H1 (cell line): ENCODE results near the gene TMPRSS3. TPM values are rescaled to one million over a fixed set of nuclear protein-coding genes. Genes with fewer than 3 reads are reported as not detected.

ENCODE experiments used
- CTCF ChIA-PET: fragments of 300-600 bp; sonication (Branson Sonifier 250); formaldehyde crosslinking; loops from one replicate; lab custom pipeline; 2021; ENCODE audit not compliant: partially characterized antibody; lab: Charles Lee
- POLR2A ChIA-PET: fragments of 300-600 bp; sonication (Branson Sonifier 250); formaldehyde crosslinking; loops from one replicate; lab custom pipeline; 2021; ENCODE audit warnings: inconsistent platforms; ENCODE audit not compliant: partially characterized antibody; lab: Charles Lee
- DNase-seq, 2 experiments: peaks; one replicate each; pipeline versions ENCODE4 v3.0.0 to v3.0.0-alpha.2; 2010 to 2022; ENCODE audit warnings: low spot score in 2 of 2, low read depth in 1 of 2, mixed read lengths in 1 of 2
- FAIRE-seq: peaks from 2 replicates; lab custom pipeline; 2011; peaks lifted over from hg19 to GRCh38; lab: Jason Lieb, UNC
- H2AFZ ChIP-seq: 2 replicates; pipeline ENCODE4 v1.8.1; 2012; ENCODE audit warnings: low read length, inconsistent platforms
- H2AK5ac ChIP-seq: 2 replicates; pipeline ENCODE4 v1.6.1; 2013; ENCODE audit warnings: low read depth, low read length
- H2BK120ac ChIP-seq: replicated peaks from 2 replicates; pipeline ENCODE3; 2013; ENCODE audit warnings: low read depth, low read length, inconsistent platforms
- H2BK12ac ChIP-seq: 2 replicates; pipeline ENCODE4 v1.6.1; 2013; ENCODE audit warnings: low read depth, low read length
- H2BK15ac ChIP-seq: 2 replicates; pipeline ENCODE4 v1.6.1; 2013; ENCODE audit warnings: low read length
- H2BK20ac ChIP-seq: 2 replicates; pipeline ENCODE4 v1.6.1; 2013; ENCODE audit warnings: low read length
- H2BK5ac ChIP-seq: 2 replicates; pipeline ENCODE4 v1.6.1; 2013; ENCODE audit warnings: low read depth, low read length
- H3K14ac ChIP-seq: 2 replicates; pipeline ENCODE4 v1.6.1; 2013; ENCODE audit warnings: inconsistent platforms; ENCODE audit not compliant: insufficient read length
- H3K18ac ChIP-seq: 2 replicates; pipeline ENCODE4 v1.6.1; 2013; ENCODE audit warnings: low read length; ENCODE audit errors: extremely low read depth
- H3K23ac ChIP-seq: 2 replicates; pipeline ENCODE4 v1.6.1; 2013; ENCODE audit warnings: inconsistent platforms; ENCODE audit not compliant: insufficient read length
- H3K23me2 ChIP-seq: 2 replicates; pipeline ENCODE4 v1.6.1; 2013; ENCODE audit warnings: low read depth, low read length
- H3K27ac ChIP-seq: 2 replicates; pipeline ENCODE4 v1.6.1; 2011; ENCODE audit warnings: low read depth, low read length, inconsistent platforms
- H3K27me3 ChIP-seq, 4 experiments: replicated peaks in 1 of 4; 1 replicate in 1 of 4; 2 replicates in 3 of 4; pipeline versions ENCODE4 v1.6.1 to v1.8.1; 2011 to 2013; ENCODE audit warnings: low read length in 3 of 4, mild to moderate bottlenecking in 3 of 4, inconsistent platforms in 2 of 4, mixed read lengths in 2 of 4, moderate library complexity in 1 of 4; ENCODE audit not compliant: control insufficient read depth in 3 of 4, insufficient read depth in 3 of 4; ENCODE audit errors: extremely low read depth in 1 of 4
- H3K36me3 ChIP-seq, 4 experiments: 2 replicates each; pipeline versions ENCODE4 v1.6.1 to v1.8.1; 2011 to 2013; ENCODE audit warnings: mild to moderate bottlenecking in 4 of 4, low read length in 3 of 4, moderate library complexity in 2 of 4, control low read depth in 1 of 4, inconsistent platforms in 1 of 4; ENCODE audit not compliant: insufficient read depth in 4 of 4, control insufficient read depth in 2 of 4
- H3K4ac ChIP-seq: replicated peaks from 2 replicates; pipeline ENCODE3; 2013; ENCODE audit warnings: low read length, low read depth, mixed read lengths, inconsistent platforms; ENCODE audit not compliant: insufficient read length
- H3K4me1 ChIP-seq, 4 experiments: replicated peaks in 1 of 4; 1 replicate in 1 of 4; 2 replicates in 3 of 4; pipeline versions ENCODE4 v1.6.1 to v1.8.1; 2011 to 2013; ENCODE audit warnings: low read length in 3 of 4, inconsistent platforms in 2 of 4, mixed read lengths in 1 of 4; ENCODE audit not compliant: insufficient read depth in 4 of 4, control insufficient read depth in 3 of 4
- H3K4me2 ChIP-seq, 2 experiments: 2 replicates each; pipeline versions ENCODE4 v1.6.1 to v1.8.1; 2011 to 2013; ENCODE audit warnings: low read depth in 2 of 2, low read length in 2 of 2, control low read depth in 1 of 2, inconsistent platforms in 1 of 2, mild to moderate bottlenecking in 1 of 2; ENCODE audit not compliant: insufficient read depth in 1 of 2
- H3K4me3 ChIP-seq, 4 experiments: fragments of 200-600, 300-600 bp in 1 of 4; sonication (generic), shearing (Covaris generic), sonication (Bioruptor Twin) in 1 of 4; 2 replicates each; pipeline versions ENCODE4 v1.5.1 to v1.8.1; 2011 to 2016; ENCODE audit warnings: low read length in 4 of 4, low read depth in 3 of 4, control low read depth in 2 of 4, inconsistent platforms in 2 of 4, mild to moderate bottlenecking in 2 of 4, mixed read lengths in 1 of 4, moderate library complexity in 1 of 4; ENCODE audit not compliant: insufficient read depth in 2 of 4; ENCODE audit errors: extremely low read depth in 1 of 4
- H3K56ac ChIP-seq: replicated peaks from 2 replicates; pipeline ENCODE3; 2013; ENCODE audit warnings: low read depth, mild to moderate bottlenecking, mixed read lengths, low read length, inconsistent platforms; ENCODE audit not compliant: insufficient read length
- H3K79me1 ChIP-seq: 2 replicates; pipeline ENCODE4 v1.6.1; 2013; ENCODE audit warnings: low read depth, low read length, control low read depth
- H3K79me2 ChIP-seq, 2 experiments: 2 replicates each; pipeline versions ENCODE4 v1.6.1 to v1.8.1; 2012 to 2013; ENCODE audit warnings: low read length in 2 of 2, mild to moderate bottlenecking in 2 of 2, inconsistent platforms in 1 of 2; ENCODE audit not compliant: insufficient read depth in 2 of 2, control insufficient read depth in 1 of 2
- H3K9ac ChIP-seq, 4 experiments: replicated peaks in 1 of 4; 1 replicate in 1 of 4; 2 replicates in 3 of 4; pipeline versions ENCODE4 v1.6.1 to v1.8.1; 2011 to 2013; ENCODE audit warnings: low read depth in 3 of 4, low read length in 3 of 4, control low read depth in 2 of 4, mild to moderate bottlenecking in 2 of 4, moderate library complexity in 2 of 4, inconsistent platforms in 1 of 4; ENCODE audit errors: extremely low read depth in 1 of 4
- H3K9me3 ChIP-seq, 2 experiments: 2 replicates each; pipeline versions ENCODE4 v1.6.1 to v1.8.1; 2012 to 2013; ENCODE audit warnings: mild to moderate bottlenecking in 2 of 2, moderate library complexity in 2 of 2, control low read depth in 1 of 2, inconsistent platforms in 1 of 2, low read depth in 1 of 2, low read length in 1 of 2, mixed read lengths in 1 of 2; ENCODE audit not compliant: insufficient read depth in 2 of 2
- H4K20me1 ChIP-seq, 2 experiments: replicated peaks in 1 of 2; 2 replicates each; pipeline versions ENCODE3 to v1.8.1; 2011 to 2013; ENCODE audit warnings: inconsistent platforms in 2 of 2, low read length in 2 of 2, mild to moderate bottlenecking in 1 of 2; ENCODE audit not compliant: insufficient read depth in 2 of 2, control insufficient read depth in 1 of 2
- H4K5ac ChIP-seq: 2 replicates; pipeline ENCODE4 v1.6.1; 2013; ENCODE audit warnings: low read length, low read depth, mixed read lengths, inconsistent platforms; ENCODE audit not compliant: insufficient read length
- H4K8ac ChIP-seq: 2 replicates; pipeline ENCODE4 v1.8.0; 2013; ENCODE audit warnings: mild to moderate bottlenecking, moderate library complexity, low read length, inconsistent platforms; ENCODE audit not compliant: insufficient read depth; ENCODE audit errors: extremely low read depth
- H4K91ac ChIP-seq: replicated peaks from 2 replicates; pipeline ENCODE3; 2013; ENCODE audit warnings: low read length, mixed read lengths, inconsistent platforms; ENCODE audit not compliant: insufficient read length
- ASH2L ChIP-seq: fragments of 200-600, 300-600 bp; sonication (generic); IDR thresholded peaks from one replicate; pipeline ENCODE4 v1.7.1; 2017; ENCODE audit warnings: low read length
- CBX5 ChIP-seq: fragments of 300-800, 300-1000 bp; sonication (generic); IDR thresholded peaks from 2 replicates; pipeline ENCODE4 v1.7.1; 2016; ENCODE audit warnings: antibody characterized with exemption, low read length, low read depth
- HDAC6 ChIP-seq: IDR thresholded peaks from one replicate; pipeline ENCODE4 v1.7.1; 2012; ENCODE audit warnings: low read depth, mild to moderate bottlenecking, inconsistent platforms, low read length, moderate library complexity
- POLR2A ChIP-seq, 2 experiments: IDR thresholded peaks; 1 replicate in 1 of 2; 2 replicates in 1 of 2; pipeline ENCODE4 v1.6.1; 2011; ENCODE audit warnings: low read depth in 2 of 2, low read length in 2 of 2, mild to moderate bottlenecking in 2 of 2; ENCODE audit errors: control extremely low read depth in 1 of 2
- RAD21 ChIP-seq, 2 experiments: IDR thresholded peaks in 1 of 2; conservative IDR thresholded peaks in 1 of 2; 2 replicates each; pipeline ENCODE4 v1.6.1; 2011; ENCODE audit warnings: low read depth in 2 of 2, low read length in 2 of 2, improper control_type of control experiment in 1 of 2, inconsistent platforms in 1 of 2, mild to moderate bottlenecking in 1 of 2, moderate library complexity in 1 of 2
- RBBP5 ChIP-seq: IDR thresholded peaks from 2 replicates; pipeline ENCODE4 v1.7.1; 2012; ENCODE audit warnings: low read depth, mild to moderate bottlenecking, inconsistent platforms, low read length, moderate library complexity, borderline replicate concordance
- RFX5 ChIP-seq: IDR thresholded peaks from 2 replicates; pipeline ENCODE4 v1.6.1; 2011; ENCODE audit warnings: low read depth, low read length, improper control_type of control experiment, borderline replicate concordance
- RNF2 ChIP-seq: fragments of 200-900, 300-1000 bp; sonication (generic); IDR thresholded peaks from 2 replicates; pipeline ENCODE4 v1.7.1; 2016; ENCODE audit warnings: borderline replicate concordance, low read depth, mild to moderate bottlenecking, antibody characterized with exemption, low read length; ENCODE audit not compliant: poor library complexity, severe bottlenecking; ENCODE audit errors: missing control alignments
- SIX5 ChIP-seq: IDR thresholded peaks from 2 replicates; pipeline ENCODE4 v1.6.1; 2011; ENCODE audit warnings: mild to moderate bottlenecking, low read depth, low read length
- SRF ChIP-seq: IDR thresholded peaks from 2 replicates; pipeline ENCODE4 v1.6.1; 2011; ENCODE audit warnings: mild to moderate bottlenecking, low read depth, low read length, moderate library complexity
- TAF1 ChIP-seq: IDR thresholded peaks from 2 replicates; pipeline ENCODE4 v1.6.1; 2011; ENCODE audit warnings: mild to moderate bottlenecking, low read depth, low read length
- WGBS, 2 experiments: shearing (Covaris generic) in 1 of 2; methylation state at CpG; one replicate each; pipeline versions ENCODE4 v1.1.6 to v1.1.7; 2013 to 2015; ENCODE audit warnings: low lambda C conversion rate in 2 of 2, mixed read lengths in 2 of 2, inconsistent platforms in 1 of 2, low coverage in 1 of 2, missing lambda C conversion rate in 1 of 2; ENCODE audit not compliant: insufficient replicate concordance in 2 of 2, insufficient coverage in 1 of 2, insufficient read length in 1 of 2; ENCODE audit errors: extremely low coverage in 1 of 2, missing lambda C conversion rate in 1 of 2; 5-methylcytosine and 5-hydroxymethylcytosine counted together
- polyA plus RNA-seq, 7 experiments: library from polyadenylated mRNA; depleted of rRNA in 3 of 7; stranded (reverse) in 5 of 7; unstranded in 2 of 7; fragments of >200 nt in 5 of 7; fragments of 200-250 nt in 2 of 7; gene quantifications; 1 replicate in 5 of 7; 2 replicates in 1 of 7; 4 replicates in 1 of 7; pipeline versions ENCODE4 v1.2.1 to v1.2.3, GENCODE V29; 2011 to 2013; ENCODE audit warnings: missing spikeins in 2 of 7, mixed read lengths in 2 of 7
- total RNA-seq: library from RNA; stranded (reverse); fragmentation: NEBNext Ultra II Directional; extraction: Animal tissue kit (Norgen Biotek cat#: 25700); gene quantifications from 2 replicates; pipeline ENCODE4 v1.2.1, GENCODE V29; 2021
- TF ChIP-seq, protein P1 (sequence below): IDR thresholded peaks from 2 replicates; pipeline ENCODE4 v1.6.1; 2012; ENCODE audit warnings: inconsistent platforms

Gene TMPRSS3
- total and polyA plus RNA-seq, 2 of the 8 experiments (the other 6 are each of a cell fraction or from before 2014, with no cell fraction given): 0.38 TPM; not detected in 1

DNA sequence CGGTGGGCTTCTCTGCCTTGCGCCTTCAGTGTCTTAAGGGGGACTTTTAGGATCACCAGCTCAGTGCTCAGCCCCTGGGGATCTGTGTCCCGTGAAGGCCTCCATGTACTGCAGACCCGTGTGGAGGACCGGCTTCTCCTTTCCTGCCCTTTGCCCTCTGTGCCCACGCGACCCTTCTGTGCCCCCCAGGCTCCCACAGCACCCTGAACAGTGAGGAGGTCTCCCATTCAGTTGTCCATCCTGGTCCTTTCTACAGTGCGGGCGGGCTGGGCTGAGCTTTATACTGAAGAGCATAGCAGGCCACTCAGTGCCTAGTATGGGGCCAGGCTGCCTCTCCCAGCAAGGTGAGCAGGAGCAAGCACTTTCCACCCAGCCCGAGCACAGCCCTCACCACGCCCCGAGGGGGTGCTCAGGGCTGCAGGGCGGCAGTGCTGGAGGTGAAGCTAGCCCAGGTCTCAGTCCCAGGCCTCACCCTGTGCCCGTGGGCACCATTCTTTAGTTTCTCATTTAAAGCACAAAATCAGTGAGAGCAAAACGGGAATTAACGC is 21.9 kb downstream of the TMPRSS3 start:
- no peak overlapping the region for H4K91ac ChIP-seq
- H3K79me2 ChIP-seq: no peaks in the 10 kb centered on the region
- no peaks in the 10 kb centered on the region for H3K36me3 ChIP-seq
- H3K23me2 ChIP-seq: no peaks in the 10 kb centered on the region
- no peak overlapping the region for H3K14ac ChIP-seq
- no peak overlapping the region for H2AK5ac ChIP-seq
- 94% methylated on average over 16 of the region's 16 CpGs; no CpG with 5 or more reads in 1 of the 2 experiments for WGBS, 2 experiments
- no peak overlapping the region for H2AFZ ChIP-seq
- peaks cover 0 to 7% (median 0%) of the 10 kb centered on the region in 4 experiments; a peak in 5 of 7 replicates for H3K4me1 ChIP-seq
- ChIA-PET POLR2A (interaction anchor here (1.2 to 1.8 kb wide), 2 partner anchors 13 to 15 kb away, joined by 3 to 5 read pairs; no protein-coding TSS in a partner anchor), CTCF (interaction anchor here (0.6 to 3.8 kb wide), 10 partner anchors 8 to 1319 kb away, joined by 3 to 18 read pairs (median 4); no protein-coding TSS in a partner anchor)
- no peak overlapping the region for H3K23ac ChIP-seq
- H4K5ac ChIP-seq: no peak overlapping the region
- H3K9ac ChIP-seq: no peak overlapping the region
- DNase-seq: no peak
- no peak overlapping the region for H2BK12ac ChIP-seq
- no peaks in the 10 kb centered on the region for H4K20me1 ChIP-seq
- no peak overlapping the region for H3K56ac ChIP-seq
- no peak overlapping the region for H3K4ac ChIP-seq
- H3K18ac ChIP-seq: no peak overlapping the region
- no peak overlapping the region for H2BK15ac ChIP-seq
- FAIRE-seq: no peak
- no peaks in the 10 kb centered on the region for H3K79me1 ChIP-seq
- H2BK5ac ChIP-seq: no peak overlapping the region
- no peak overlapping the region for H3K27ac ChIP-seq
- no peak overlapping the region for H3K4me3 ChIP-seq
- H4K8ac ChIP-seq: peak overlapping the region; percentile 53; the same call in 1 of the 2 replicates
- TF ChIP-seq SIX5 (no peak), RFX5 (no peak), RNF2 (no peak), RBBP5 (no peak), POLR2A (IDR thresholded peaks at IDR 0.05; ENCODE audit: control extremely low read depth in 1 of 2, low read depth in 2 of 2, low read length in 2 of 2) (no peak), CBX5 (no peak), HDAC6 (no peak), ASH2L (no peak), TAF1 (no peak), RAD21 (IDR thresholded peaks at IDR 0.05 in 1 of 2, conservative IDR thresholded peaks at IDR 0.05 in 1 of 2; ENCODE audit: low read depth in 2 of 2, low read length in 2 of 2) (no peak), SRF (no peak)
- TF ChIP-seq, protein P1, sequence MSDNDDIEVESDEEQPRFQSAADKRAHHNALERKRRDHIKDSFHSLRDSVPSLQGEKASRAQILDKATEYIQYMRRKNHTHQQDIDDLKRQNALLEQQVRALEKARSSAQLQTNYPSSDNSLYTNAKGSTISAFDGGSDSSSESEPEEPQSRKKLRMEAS: no peak
- peaks cover 0 to 2% (median 0%) of the 10 kb centered on the region in 4 experiments; a peak in 1 of 7 replicates for H3K27me3 ChIP-seq
- H3K4me2 ChIP-seq: no peak overlapping the region
- H2BK20ac ChIP-seq: no peak overlapping the region
- no peaks in the 10 kb centered on the region for H3K9me3 ChIP-seq
- H2BK120ac ChIP-seq: no peak overlapping the region
